Smooth muscle cell of the brain vasculature (primary cell): ENCODE measurements around the gene FBXW4.

Experiments
- DNase-seq: peaks from one replicate; pipeline ENCODE4 v3.0.0-alpha.2; 2012; ENCODE audit warnings: low read depth, low spot score

Gene FBXW4, protein sequence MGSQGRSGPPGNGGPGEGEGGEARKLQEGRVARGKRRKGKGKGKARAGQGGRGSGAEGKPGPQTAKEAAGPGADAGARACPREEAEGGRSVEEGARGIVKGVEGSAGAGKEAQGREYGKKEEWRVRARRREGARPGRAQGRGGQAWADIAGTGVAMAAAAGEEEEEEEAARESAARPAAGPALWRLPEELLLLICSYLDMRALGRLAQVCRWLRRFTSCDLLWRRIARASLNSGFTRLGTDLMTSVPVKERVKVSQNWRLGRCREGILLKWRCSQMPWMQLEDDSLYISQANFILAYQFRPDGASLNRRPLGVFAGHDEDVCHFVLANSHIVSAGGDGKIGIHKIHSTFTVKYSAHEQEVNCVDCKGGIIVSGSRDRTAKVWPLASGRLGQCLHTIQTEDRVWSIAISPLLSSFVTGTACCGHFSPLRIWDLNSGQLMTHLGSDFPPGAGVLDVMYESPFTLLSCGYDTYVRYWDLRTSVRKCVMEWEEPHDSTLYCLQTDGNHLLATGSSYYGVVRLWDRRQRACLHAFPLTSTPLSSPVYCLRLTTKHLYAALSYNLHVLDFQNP

DNA sequence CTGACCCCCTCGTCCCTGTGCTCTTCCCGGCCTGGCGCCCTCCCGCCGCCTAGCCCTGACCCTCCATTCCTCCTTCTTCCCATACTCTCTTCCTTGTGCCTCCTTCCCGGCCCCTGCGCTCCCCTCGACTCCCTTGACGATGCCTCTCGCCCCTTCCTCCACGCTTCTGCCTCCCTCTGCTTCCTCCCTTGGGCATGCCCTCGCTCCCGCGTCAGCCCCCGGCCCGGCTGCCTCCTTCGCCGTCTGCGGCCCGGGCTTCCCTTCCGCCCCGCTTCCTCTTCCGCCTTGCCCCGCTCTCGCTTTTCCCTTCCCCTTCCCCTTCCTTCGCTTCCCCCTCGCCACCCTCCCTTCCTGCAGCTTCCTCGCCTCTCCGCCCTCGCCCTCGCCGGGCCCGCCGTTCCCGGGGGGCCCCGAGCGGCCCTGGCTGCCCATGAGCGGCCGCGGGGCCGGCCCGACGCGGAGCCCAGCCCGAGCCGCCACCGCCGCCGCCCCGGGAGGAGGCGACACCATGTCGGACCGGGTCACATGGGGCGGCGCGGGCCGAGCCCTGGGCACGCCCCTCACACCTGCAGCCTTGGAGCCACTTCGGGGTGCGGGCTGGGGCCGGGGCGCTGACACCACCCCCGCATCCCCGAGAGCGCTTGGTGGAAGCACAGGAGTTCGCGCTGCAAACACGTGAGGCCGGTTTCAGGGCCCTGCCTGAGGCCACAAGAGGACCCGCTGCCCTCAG, at the start of gene FBXW4:
TSS of gene FBXW4 (minus strand) at position 497 of the 730 bp plus-strand sequence. CDS start at position 432, 65 bp downstream.
- no peak for DNase-seq

DNA sequence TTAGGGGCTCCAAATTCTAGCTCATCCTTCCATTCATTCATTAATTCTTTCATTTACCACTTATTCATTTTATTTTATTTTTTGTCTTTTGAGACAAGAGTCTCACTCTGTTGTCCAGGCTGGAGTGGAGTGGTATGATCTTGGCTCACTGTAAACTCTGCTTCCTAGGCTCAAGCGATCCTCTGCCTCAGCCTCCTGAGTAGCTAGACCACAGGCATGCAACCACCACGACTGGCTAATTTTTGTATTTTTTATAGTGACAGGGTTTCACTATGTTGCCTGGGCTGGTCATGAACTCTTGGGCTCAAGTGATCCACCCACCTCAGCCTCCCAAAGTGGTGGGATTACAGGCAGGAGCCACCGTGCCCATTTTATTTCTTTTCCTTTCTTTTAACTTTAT, 49.3 kb upstream of the FBXW4 start:
- DNase-seq: no peak

DNA sequence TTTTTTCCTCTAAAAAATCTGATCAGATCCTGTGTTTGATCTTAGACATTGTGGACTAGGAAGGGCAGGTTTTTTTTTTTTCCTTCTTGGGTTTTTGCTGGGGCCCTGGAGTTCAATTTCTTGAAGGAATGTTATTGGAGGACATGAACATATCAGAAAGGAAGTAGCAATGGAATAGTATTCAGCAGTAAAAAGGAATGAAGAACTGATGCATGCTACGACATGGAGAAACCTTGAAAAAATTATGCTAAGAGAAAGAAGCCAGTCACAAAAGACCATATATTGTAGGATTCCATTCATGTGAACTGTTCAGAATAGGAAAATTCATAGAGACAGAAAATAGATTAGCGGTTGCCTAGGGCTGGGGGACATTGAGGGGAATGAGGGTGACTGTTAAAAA, 47.0 kb upstream of the FBXW4 start:
- no peak for DNase-seq

DNA sequence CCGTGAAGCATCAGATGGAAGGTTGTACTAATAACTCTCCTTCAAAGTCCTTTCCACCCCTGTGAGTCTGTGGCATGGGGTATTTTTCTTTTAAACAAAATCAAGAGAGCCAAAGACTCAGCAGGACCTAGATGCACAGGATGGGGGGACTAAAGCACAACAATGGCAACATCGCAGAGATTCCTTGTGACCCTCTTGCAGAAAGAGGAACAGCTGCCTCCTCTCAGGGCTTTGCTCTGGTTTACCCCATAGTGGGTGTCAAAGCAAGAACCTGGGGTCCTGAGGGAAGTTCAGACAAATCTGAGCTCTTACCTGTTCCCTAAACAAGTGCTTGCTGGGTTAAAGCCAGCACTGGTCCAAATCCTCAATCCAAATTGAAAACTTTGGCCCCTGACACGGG, 41.7 kb upstream of the FBXW4 start:
- no peak for DNase-seq

DNA sequence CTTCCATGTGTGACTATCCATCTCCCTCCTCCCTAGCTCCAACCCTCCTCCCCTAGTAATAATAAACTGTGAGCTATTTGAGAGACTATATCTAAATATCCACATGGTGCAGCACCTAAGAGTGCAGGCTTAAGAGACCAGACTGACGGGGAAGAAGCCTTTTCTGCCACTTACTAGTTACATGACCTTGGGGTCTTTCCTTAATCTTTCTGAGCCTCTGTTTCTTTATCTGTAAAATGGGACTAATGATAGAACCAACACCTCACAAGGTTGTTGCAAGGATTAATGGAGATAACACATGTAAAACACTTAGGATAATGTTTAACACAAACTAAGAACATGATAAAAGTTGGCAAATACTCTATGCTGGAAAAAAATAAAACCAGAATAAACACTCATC, 37.1 kb upstream of the FBXW4 start:
- no peak for DNase-seq

DNA sequence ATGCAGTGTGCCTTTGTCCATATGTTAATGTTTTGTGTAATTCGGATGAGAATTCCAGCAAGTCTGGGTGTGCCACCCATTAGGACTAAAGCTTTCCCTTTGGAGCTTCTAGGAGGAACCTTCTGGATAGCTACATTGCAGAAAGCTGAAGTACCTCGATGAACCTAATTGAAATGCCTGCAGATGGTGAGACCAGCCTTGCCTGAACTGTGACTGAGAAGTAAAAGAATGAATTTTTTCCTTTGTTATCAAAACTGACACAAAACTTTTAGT, 31.1 kb upstream of the FBXW4 start:
- no peak for DNase-seq

DNA sequence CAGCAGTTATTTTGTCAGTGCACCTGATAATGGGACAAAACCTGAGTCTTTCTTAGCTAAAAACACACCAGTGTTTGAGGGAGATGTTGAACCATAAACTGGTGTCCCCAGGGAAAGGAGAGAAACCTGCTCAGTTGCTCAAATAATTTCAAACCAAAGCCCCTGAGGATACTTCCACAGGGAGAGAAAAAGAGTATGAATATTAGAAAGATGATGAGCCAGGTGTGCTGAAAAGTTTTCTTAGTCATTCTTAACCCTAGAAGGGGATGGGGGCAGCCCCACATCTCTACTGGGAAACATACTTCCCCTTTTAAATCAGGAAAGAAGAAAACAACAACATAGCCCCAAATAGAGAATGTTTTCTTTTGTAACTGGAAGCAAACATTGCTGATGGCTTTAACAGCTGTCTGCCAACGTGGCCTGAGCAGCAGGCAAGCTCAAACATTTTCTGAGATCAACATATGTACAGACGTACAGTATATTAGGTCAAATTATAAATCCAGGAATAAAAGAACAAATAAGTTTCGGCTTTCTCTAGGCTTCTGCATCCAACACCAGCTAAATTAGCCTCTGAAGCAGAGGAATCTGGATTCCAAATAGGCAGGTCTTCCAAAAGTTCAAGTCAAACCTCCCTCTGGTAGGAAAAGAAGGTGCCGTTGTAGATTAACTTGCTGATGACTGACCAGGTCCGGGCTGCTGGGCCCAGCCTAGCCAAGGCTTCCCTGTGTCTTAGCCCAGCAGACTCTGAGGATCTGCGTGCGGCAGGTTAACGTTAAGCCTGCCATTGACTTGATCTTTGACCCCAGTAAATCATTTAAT, 30.5 kb upstream of the FBXW4 start:
- no peak for DNase-seq

DNA sequence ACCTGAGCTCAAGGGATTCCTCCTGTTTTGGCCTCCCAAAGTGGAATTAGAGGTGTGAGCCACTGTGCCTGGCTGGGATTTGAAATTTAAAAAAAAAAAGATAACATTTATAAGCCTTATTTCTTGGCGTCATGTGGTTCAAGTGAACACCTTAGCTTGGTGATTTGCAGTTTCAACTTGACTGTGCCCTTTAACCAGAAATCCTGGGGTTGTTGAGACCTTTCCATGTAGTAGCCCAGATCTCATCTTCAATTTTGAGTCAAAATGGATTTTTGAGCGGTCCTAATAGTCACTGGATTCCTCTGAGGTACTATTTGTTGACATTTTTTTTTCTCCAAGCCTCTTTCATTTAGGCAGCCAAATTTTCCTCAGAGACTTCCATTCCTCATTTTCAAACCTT, 29.5 kb upstream of the FBXW4 start:
- DNase-seq: no peak

DNA sequence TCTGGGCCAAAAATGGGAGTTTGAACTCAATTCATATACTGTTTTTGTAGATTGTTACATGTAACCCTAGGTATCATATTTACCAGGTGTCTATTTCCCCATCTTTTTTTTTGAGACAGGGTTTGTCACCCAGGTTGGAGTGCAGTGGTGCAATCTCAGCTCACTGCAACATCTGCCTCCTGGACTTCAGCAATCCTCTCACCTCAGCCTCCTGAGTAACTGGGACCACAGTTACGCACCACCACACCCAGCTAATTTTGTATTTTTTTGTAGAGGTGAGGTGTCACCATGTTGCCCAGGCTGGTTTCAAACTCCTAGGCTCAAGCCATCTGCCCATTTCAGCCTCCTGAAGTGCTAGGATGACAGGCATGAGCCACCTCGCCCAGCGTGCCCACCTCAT, 28.2 kb upstream of the FBXW4 start:
- no peak for DNase-seq

DNA sequence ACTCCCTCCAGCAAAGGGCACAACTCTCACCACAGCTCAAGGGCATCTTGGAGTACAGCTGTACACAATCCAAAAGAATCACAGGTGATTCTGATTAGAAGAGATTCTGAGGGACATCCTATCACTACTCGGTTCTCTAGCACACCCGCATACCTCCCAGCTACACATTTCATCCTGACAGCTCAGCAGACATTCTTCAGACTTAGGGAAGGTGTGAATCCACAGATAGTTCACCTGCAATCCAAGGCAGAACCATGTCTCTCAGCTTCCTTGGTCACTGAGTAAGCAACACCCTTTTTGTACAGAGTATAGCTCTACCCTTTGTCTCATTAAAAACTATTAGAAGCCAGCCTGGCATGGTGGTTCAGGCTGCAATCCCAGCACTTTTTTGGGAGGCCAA, 26.8 kb upstream of the FBXW4 start:
- DNase-seq: no peak

DNA sequence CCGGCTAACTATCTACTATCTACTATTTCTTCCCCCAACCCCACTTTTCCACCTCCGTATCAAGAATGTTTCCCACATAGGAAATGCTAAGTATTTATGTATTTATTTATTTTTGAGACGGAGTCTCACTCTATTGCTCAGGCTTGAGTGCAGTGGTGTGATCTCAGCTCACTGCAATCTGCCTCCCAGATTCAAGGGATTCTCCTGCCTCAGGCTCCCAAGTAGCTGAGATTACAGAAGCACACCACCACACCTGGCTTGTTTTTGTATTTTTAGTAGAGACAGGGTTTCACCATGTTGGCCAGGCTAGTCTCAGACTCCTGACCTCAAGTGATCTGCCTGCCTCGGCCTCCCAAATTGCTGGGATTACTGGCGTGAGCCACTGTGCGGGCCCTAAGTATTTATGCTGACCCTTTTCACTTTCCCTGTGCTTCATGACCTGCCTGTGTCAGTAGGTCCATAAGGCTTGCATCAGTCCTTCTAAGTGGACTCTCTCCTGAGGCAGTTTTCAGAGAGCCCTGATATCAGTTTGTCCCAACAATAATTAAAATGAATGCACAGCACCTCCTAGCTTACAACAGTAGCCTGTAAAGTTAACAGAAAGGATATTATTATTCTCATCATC, 25.7 kb upstream of the FBXW4 start:
- no peak for DNase-seq

DNA sequence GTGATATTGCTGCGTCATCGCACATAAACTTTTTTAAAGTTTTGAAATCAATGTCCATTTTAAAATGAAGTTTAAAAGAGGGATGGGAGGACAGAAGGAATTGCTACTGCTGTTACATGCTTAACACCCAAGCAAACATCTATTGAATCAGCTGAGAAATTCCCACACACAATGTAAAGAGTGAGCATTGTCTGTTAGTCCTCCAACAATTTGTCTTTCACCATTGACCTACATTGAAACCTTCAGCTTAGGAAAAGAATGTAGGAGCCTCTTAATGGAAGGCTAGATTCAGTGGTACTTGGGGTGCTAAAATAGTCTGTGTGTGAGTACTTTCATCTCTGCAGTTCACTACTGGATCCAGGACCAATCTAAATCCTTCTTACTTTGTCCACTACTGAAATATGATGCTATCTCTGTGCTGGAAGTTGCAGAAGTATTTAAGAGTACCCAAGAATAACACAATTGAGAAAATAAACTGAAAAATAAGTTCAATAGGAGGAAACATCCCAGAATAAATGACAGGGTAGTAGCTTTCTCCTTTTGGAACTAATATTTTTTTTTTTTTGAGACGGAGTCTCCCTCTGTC, 23.8 kb upstream of the FBXW4 start:
- no peak for DNase-seq

DNA sequence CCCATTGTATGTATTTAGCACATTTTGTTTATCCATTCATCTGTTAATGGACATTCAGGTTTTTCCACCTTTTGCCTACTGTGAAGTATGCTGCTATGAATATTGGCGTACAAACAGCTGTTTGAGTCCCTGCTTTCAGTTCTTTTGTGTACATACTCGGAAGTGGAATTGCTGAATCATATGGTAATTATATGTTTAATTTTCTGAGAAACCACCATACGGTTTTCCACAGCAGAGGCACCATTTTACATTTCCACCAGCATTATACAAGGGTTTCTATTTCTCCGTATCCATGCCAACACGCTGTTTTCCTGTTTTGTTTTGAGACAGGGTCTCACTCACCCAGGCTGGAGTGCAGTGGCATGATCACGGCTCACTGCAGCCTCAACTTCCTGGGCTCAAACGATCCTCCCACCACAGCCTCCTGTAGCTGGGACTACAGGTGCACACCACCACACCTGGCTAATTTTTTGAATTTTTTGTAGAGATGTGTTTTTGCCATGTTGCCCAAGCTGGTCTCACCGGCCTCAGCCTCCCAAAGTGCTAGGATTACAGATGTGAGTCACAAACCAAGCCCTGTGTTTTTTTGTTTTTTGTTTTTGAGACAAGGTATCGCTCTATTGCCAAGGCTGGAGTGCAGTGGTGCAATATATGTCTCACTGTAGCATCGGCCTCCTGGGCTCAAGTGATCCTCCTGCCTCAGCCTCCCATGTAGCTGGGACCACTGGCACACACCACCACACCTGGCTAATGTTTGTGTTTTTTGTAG, 22.1 kb upstream of the FBXW4 start:
- no peak for DNase-seq

DNA sequence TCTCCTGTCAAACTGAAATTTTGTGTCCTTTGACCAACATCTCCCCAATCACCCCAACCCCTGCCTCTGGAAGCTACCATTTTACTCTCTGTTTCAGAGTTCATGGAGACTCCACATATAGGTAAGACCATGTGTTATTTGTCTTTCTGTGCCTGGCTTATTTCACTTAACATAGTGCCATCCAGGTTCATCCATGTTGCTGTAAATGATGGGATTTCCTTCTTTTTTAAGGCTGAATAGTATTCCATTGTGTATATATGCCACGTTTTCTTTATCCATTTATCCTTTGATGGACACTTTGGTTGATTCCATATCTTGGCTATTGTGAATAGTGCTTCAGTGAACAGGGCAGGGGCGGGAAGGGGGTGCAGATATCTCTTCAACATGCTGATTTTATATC, 18.0 kb upstream of the FBXW4 start:
- no peak for DNase-seq

DNA sequence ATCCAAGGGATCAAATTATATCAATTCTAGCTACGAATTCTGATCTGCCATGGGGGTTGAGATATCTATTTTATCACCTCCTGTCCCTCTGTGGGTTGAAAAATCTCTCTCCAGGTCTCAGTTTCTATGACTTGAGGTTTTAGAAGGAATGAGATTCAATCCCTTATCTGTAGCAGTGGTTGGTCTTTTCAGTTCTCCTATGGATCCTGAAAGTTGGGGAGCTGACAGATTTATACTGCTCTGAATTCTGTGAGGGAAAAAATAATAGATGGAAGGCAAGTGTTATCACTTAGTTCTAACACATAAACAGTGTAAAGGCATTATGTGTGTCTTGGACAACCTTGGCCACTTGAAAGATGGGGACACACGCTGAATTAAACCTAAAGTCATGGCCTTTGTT, 15.8 kb upstream of the FBXW4 start:
- DNase-seq: no peak

DNA sequence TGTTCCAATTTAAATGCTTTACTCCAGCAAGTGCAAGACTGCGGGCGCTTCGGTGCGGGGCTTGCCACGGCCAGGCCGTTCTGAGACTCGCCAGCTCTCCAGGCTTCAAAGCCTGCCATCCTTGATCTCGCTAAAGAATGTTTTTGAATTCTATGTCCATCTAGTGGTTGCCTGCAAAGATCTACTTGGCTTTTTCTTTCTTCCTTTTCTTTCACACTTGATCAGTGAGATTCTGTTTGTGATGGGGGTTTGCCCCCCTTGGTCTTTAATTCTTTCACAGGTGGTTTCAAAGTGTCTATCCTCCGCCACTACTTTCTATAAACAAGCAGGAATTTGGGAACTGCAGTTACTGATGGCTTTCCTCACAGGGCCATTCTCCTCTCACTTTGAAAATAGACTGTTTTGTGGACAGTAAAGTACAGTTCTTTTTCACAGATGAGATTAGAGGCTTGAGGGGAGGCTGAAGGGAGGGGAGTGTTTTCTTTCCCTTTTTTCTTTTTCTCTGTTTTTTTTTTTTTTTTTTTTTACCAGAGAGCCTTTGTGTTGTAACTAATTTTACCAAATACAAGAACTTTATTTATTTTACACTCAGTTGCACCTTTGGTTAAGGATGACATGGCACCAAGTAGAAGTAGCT, 15.2 kb upstream of the FBXW4 start:
- no peak for DNase-seq

DNA sequence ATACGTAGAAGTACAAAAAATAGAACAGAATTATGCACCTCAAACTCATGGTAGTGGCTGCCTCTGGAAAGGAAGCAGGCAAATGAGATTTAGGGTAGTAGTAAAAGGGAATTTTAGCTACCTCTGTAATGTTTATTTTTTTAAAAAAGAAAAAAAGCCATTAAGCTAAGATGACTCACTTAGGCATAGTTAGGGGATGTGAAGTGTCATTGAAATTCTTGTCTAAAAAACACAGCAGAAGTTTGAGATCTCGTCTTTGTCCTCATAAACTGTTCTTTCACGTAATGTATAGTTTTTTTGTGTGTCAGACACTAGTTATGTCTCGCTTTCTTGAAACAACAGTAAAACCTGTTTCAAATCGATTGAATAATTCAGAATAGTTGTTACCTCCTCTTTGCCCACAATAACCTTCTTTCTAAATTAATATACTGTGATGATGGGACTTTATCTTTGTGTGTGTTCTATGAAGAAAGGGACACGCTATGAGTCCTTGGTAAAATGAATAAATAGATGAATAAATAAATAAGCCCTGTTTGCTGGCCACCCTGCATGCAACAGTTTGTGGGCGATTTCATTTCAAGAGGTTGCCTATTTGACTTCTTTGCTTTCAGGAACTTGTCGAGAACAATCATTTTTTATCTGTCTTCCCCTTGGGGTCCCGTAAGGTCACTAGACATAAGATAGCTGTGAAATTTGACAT, 14.5 kb upstream of the FBXW4 start:
- DNase-seq: no peak

DNA sequence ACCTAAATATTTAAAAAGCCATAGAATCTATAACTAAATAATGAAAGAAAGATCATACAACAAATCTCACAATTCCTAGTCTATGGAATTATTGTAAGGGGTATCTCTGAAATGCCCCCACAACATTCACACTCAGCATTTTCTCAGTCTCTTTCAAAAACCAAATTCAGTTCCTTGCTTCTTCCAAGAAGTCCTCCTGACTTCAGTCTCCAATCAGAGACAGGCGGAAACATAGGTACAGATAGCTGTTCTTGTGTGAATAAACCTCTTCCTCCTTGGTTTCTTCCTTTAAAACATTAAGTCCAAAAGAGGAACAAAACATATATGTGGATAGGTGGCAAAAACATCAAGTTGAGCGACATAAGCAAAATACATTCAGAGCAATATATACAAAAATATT, 13.9 kb upstream of the FBXW4 start:
- no peak for DNase-seq

DNA sequence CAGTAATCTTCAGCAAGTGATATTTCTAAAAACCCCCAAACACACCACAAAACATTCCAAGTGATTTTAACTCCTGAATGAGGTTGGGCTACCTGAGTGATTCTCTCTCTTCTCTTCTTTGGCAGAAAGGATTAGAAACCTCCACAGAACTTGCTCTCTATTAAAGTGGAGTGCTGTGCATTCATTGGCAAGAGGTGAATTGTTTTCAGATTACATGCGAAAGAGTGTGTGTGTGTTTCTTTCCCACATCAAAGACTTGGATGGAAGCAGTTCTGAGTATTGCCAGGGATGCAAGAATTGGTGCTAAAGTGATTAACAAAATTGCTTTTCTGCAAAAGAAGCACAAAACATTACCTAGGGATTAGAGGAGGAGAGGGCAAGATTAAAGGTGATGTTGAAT, 13.1 kb upstream of the FBXW4 start:
- no peak for DNase-seq

DNA sequence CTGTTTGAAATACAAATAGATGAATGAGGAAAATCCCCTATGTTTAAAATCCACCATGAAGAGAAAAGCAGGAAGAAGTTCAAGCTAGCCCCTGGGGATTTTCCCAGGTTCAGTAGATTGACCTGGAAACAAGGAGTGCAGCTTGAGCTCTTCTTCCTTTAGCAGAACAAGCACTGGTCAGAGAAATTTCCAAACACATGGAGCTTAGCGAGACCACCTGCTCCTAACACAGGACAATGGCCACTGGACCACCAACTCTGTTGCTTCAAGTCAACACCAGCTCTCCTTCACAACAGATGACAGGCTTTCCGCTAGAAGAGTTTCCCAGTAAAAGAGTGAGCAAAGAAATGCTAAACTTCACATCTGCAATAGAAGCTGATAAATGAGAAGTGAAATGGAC, 9.4 kb upstream of the FBXW4 start:
- DNase-seq: no peak
